Activated T-cell treated with anti-CD3 and anti-CD28 coated beads, Interleukin-2, amount 50 U/mL, for 1 hour (primary cell): Measurements from ENCODE around the gene ABHD10.
"Not testable (repeated sequence)": the region's sequence is repeated elsewhere in the genome, so short reads cannot be mapped to it uniquely, and the experiment has no call there.

ENCODE experiments used
- DNase-seq: peaks from one replicate; pipeline ENCODE4 v3.0.0-alpha.2; 2020

Gene ABHD10

GRCh38 chr3:112035241-112035640 lies 56.4 kb downstream of the ABHD10 start:
- DNase-seq: no peak

GRCh38 chr3:112037194-112037593 lies 58.4 kb downstream of the ABHD10 start:
- not testable (repeated sequence) for DNase-seq

- DNase-seq: no peak
These were observed 60.0 kb downstream of the ABHD10 start for GRCh38 chr3:112038863-112039262.

- no peak for DNase-seq
These were observed 62.5 kb downstream of the ABHD10 start for GRCh38 chr3:112041321-112041720.

- no peak for DNase-seq
These were observed 64.0 kb downstream of the ABHD10 start for GRCh38 chr3:112042842-112043280.
